Prostate gland (tissue), 2 donors: ENCODE measurements around the gene CACNA1H. TPM values are rescaled to one million over a fixed set of nuclear protein-coding genes. Genes with fewer than 3 reads are reported as not detected.

Experiments used
- DNase-seq: peaks from one replicate; pipeline ENCODE4 v3.0.0-alpha.2; 2019; ENCODE audit warnings: low spot score
- H3K27ac ChIP-seq, 2 donors: fragments of 200-600 bp; sonication (generic); 2 replicates each; pipeline ENCODE4 v1.5.1; 2017 to 2019
- H3K27me3 ChIP-seq: fragments of 200-600 bp; sonication (generic); replicated peaks from 2 replicates; pipeline ENCODE4 v1.5.1; 2019; ENCODE audit not compliant: insufficient read depth
- H3K36me3 ChIP-seq, 2 donors: fragments of 200-600 bp; sonication (generic); 1 replicate in 1 of 2; 2 replicates in 1 of 2; pipeline versions ENCODE4 v1.5.1 to v1.8.1; 2017 to 2019
- H3K4me1 ChIP-seq: fragments of 200-600 bp; sonication (generic); replicated peaks from 2 replicates; pipeline ENCODE4 v1.5.1; 2019
- H3K4me3 ChIP-seq, 2 donors: fragments of 200-600 bp; sonication (generic); 2 replicates each; pipeline ENCODE4 v1.5.1; 2017 to 2019
- H3K9me3 ChIP-seq: fragments of 200-600 bp; sonication (generic); 2 replicates; pipeline ENCODE4 v1.5.1; 2017
- POLR2A ChIP-seq: fragments of 450-650 bp; IDR thresholded peaks from one replicate; pipeline ENCODE4 v1.6.1; 2016; ENCODE audit warnings: antibody characterized with exemption, mild to moderate bottlenecking
- POLR2AphosphoS5 ChIP-seq: sonication (generic); formaldehyde crosslinking; IDR thresholded peaks from one replicate; pipeline ENCODE4 v1.6.1; 2017; ENCODE audit warnings: antibody characterized with exemption
- WGBS: methylation state at CpG from one replicate; pipeline ENCODE4 v1.1.5; 2018; 5-methylcytosine and 5-hydroxymethylcytosine counted together
- intact Hi-C: fragments of 100-400 bp; cut with DNase I; formaldehyde crosslinking; loops from one replicate; pipeline ENCODE4 v1.14.2; 2022
- total RNA-seq, 2 donors: library from RNA; depleted of rRNA; stranded (reverse); fragments of >200 nt; gene quantifications; one replicate each; pipeline ENCODE4 v1.1.0, GENCODE V29; 2016
- TF ChIP-seq, protein P1 (sequence below), 4 experiments: fragments of 200-600 bp in 2 of 4; fragments of 450-650 bp in 2 of 4; sonication (generic) in 2 of 4; IDR thresholded peaks; 1 replicate in 3 of 4; 2 replicates in 1 of 4; pipeline ENCODE4 v1.5.1; 2016 to 2019; ENCODE audit warnings: antibody characterized with exemption in 4 of 4, mild to moderate bottlenecking in 2 of 4, moderate library complexity in 2 of 4

CACNA1H gene
- total RNA-seq, 2 donors from 2014 or later, result 32.5 to 111 TPM

DNA sequence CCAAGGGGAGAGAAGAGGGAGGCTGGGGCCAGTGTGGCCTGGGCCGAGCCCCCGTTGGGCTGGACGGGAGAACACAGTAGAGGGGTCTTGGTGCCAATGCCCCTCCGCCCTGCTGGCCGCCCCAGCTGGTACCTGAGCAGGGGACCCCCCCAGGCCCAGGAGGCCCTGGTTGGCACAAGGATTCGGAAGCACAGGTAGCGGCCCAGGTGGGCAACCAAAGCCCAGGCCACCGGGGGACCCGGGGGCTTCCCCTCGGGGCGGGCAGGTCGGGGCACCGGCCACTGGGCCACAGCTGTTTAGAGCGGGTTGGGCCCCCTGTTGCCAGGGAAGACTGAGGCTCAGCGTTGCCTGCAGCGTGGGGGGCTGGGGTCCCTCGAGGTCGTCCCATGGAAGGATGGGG lies 28.6 kb upstream of the CACNA1H start:
- Histone ChIP-seq H3K27me3 (no peaks in the 10 kb centered on the region), H3K9me3 (no peaks in the 10 kb centered on the region), H3K36me3 (no peaks in the 10 kb centered on the region), H3K4me1 (no peaks in the 10 kb centered on the region), H3K4me3 (no peak overlapping the region), H3K27ac (no peak overlapping the region)
- WGBS, result 87% methylated on average over 14 of the region's 18 CpGs
- no peak for DNase-seq
- intact Hi-C loops, result no loop called here
- TF ChIP-seq, protein P1, sequence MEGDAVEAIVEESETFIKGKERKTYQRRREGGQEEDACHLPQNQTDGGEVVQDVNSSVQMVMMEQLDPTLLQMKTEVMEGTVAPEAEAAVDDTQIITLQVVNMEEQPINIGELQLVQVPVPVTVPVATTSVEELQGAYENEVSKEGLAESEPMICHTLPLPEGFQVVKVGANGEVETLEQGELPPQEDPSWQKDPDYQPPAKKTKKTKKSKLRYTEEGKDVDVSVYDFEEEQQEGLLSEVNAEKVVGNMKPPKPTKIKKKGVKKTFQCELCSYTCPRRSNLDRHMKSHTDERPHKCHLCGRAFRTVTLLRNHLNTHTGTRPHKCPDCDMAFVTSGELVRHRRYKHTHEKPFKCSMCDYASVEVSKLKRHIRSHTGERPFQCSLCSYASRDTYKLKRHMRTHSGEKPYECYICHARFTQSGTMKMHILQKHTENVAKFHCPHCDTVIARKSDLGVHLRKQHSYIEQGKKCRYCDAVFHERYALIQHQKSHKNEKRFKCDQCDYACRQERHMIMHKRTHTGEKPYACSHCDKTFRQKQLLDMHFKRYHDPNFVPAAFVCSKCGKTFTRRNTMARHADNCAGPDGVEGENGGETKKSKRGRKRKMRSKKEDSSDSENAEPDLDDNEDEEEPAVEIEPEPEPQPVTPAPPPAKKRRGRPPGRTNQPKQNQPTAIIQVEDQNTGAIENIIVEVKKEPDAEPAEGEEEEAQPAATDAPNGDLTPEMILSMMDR (IDR thresholded peaks at IDR 0.05), result no peak
- TF ChIP-seq POLR2A (no peak), POLR2AphosphoS5 (no peak)

GRCh38 chr16:1124795-1125194 lies 28.1 kb upstream of the CACNA1H start:
- intact Hi-C loops, result no loop called here
- Histone ChIP-seq H3K27ac (no peak overlapping the region), H3K9me3 (no peaks in the 10 kb centered on the region), H3K4me1 (no peaks in the 10 kb centered on the region), H3K36me3 (no peaks in the 10 kb centered on the region), H3K4me3 (no peak overlapping the region), H3K27me3 (no peaks in the 10 kb centered on the region)
- TF ChIP-seq POLR2A (no peak), POLR2AphosphoS5 (no peak)
- TF ChIP-seq, protein P1 (IDR thresholded peaks at IDR 0.05), result no peak
- 88% methylated on average over 6 of the region's 11 CpGs for WGBS
- DNase-seq, result no peak

- intact Hi-C loops, result no loop called here
- H3K9me3 ChIP-seq, result no peaks in the 10 kb centered on the region
Measured at GRCh38 chr16:1125471-1125870, 27.4 kb upstream of the CACNA1H start.

DNA sequence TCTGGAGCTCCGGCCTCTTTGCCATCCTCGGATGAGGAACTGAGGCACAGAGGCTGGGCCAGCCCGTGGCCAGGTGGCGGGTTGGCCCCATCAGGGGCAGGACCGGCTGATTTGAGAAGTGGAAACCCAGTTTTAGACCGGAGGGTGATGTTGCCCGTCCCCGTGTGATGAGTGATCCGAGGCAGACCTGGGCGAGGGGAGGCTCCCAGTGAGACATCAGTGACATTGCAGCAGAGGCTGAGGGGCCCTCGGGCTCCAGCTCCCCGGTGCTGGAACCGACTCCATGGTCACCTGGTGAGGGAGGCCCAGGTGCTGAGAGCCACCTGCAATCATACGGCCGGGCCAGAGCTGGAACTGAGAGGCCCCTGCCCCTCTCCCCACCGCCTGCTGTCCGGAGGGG lies 26.9 kb upstream of the CACNA1H start:
- intact Hi-C loops, result no loop called here
- TF ChIP-seq, protein P1 (IDR thresholded peaks at IDR 0.05), result no peak
- TF ChIP-seq POLR2AphosphoS5 (no peak), POLR2A (no peak)

More at GRCh38 chr16:1125471-1125870, 27.4 kb upstream of the CACNA1H start:
- no peaks in the 10 kb centered on the region for H3K4me1 ChIP-seq
- WGBS, result 24% methylated on average over 15 of the region's 18 CpGs
- no peak overlapping the region for H3K27ac ChIP-seq
- no peaks in the 10 kb centered on the region for H3K36me3 ChIP-seq
- TF ChIP-seq, protein P1 (IDR thresholded peaks at IDR 0.05), result no peak
- peak; percentile 23 for TF ChIP-seq POLR2AphosphoS5
- H3K4me3 ChIP-seq, result no peak overlapping the region
- H3K27me3 ChIP-seq, result no peaks in the 10 kb centered on the region
- DNase-seq, result no peak

GRCh38 chr16:1126586-1126985 lies 26.3 kb upstream of the CACNA1H start:
- no peak overlapping the region for H3K27ac ChIP-seq
- no peaks in the 10 kb centered on the region for H3K36me3 ChIP-seq
- no peaks in the 10 kb centered on the region for H3K27me3 ChIP-seq
- H3K4me3 ChIP-seq, result no peak overlapping the region
- WGBS, result 65% methylated on average over 7 of the region's 10 CpGs
- DNase-seq, result no peak
- H3K4me1 ChIP-seq, result no peaks in the 10 kb centered on the region
- TF ChIP-seq, protein P1 (IDR thresholded peaks at IDR 0.05), result no peak
- no peak for TF ChIP-seq POLR2A
- TF ChIP-seq POLR2AphosphoS5, result no peak
- no peaks in the 10 kb centered on the region for H3K9me3 ChIP-seq
- intact Hi-C loops, result no loop called here

More for the DNA sequence above, 26.9 kb upstream of the CACNA1H start:
- Histone ChIP-seq H3K36me3 (no peaks in the 10 kb centered on the region), H3K27ac (no peak overlapping the region), H3K9me3 (no peaks in the 10 kb centered on the region), H3K4me1 (no peaks in the 10 kb centered on the region), H3K27me3 (no peaks in the 10 kb centered on the region), H3K4me3 (no peak overlapping the region)
- 57% methylated on average over 13 of the region's 17 CpGs for whole genome bisulfite sequencing
- no peak for DNase-seq
